Pancreas (tissue), 10 donors: Measurements from ENCODE around the gene RPS21. TPM values are rescaled to one million over a fixed set of nuclear protein-coding genes. Genes with fewer than 3 reads are reported as not detected.

ENCODE experiments used
- ATAC-seq, 4 donors: fragments of 200-7000 bp; cut with Tn5 transposase; one replicate each; pipeline versions ENCODE4 v1.8.0 to v1.9.1; 2020; ENCODE audit warnings: mild to moderate bottlenecking in 4 of 4, moderate library complexity in 4 of 4
- DNase-seq, 6 donors: peaks; one replicate each; pipeline ENCODE4 v3.0.0-alpha.2; 2020
- FAIRE-seq: peaks from 2 replicates; lab custom pipeline; 2012; peaks lifted over from hg19 to GRCh38; lab: Jason Lieb, UNC
- H3K27ac ChIP-seq, 4 donors: fragments of 200-600 bp; sonication (generic); 1 replicate in 3 of 4; 2 replicates in 1 of 4; pipeline versions ENCODE4 v1.5.0 to v1.8.0; 2020
- H3K27me3 ChIP-seq, 4 donors: fragments of 200-600 bp; one replicate each; pipeline ENCODE4 v1.8.0; 2021
- H3K36me3 ChIP-seq, 3 donors: fragments of 200-600 bp; sonication (generic) in 1 of 3; one replicate each; pipeline versions ENCODE4 v1.5.0 to v1.8.0; 2020 to 2021
- H3K4me1 ChIP-seq, 3 donors: fragments of 200-600 bp; one replicate each; pipeline ENCODE4 v1.8.0; 2021
- H3K4me3 ChIP-seq, 4 donors: fragments of 200-600 bp; sonication (generic) in 2 of 4; one replicate each; pipeline versions ENCODE4 v1.5.0 to v1.8.0; 2020 to 2021
- H3K9me3 ChIP-seq, 4 donors: fragments of 200-600 bp; one replicate each; pipeline ENCODE4 v1.8.0; 2021
- CTCF ChIP-seq, 4 donors: fragments of 200-600 bp; sonication (generic) in 3 of 4; IDR thresholded peaks; one replicate each; pipeline versions ENCODE4 v1.5.0 to v1.8.0; 2021; ENCODE audit warnings: antibody characterized with exemption in 4 of 4
- WGBS, 2 donors: extraction: QIAGEN DNeasy Blood & Tissue Kit; methylation state at CpG; one replicate each; pipeline ENCODE4 v1.1.7; 2013; 5-methylcytosine and 5-hydroxymethylcytosine counted together
- intact Hi-C, 3 donors: fragments of 100-400 bp; cut with DNase I; formaldehyde crosslinking; loops; one replicate each; pipeline versions ENCODE4 v1.11.1 to v1.14.2; 2022
- polyA plus RNA-seq, 2 donors: library from polyadenylated mRNA; stranded (reverse); fragments of 200-250 nt; gene quantifications; one replicate each; pipeline ENCODE4 v1.2.3, GENCODE V29; 2013
- total RNA-seq, 6 donors: library from RNA; stranded (reverse); fragmentation: NEBNext Ultra II Directional in 4 of 6; extraction: Animal tissue kit (Norgen Biotek cat#: 25700) in 4 of 6; gene quantifications; one replicate each; pipeline versions ENCODE4 v1.2.1 to v1.2.4, GENCODE V29; 2021 to 2023
- donor health status: healthy with polysubstance abuse.
- donor health status: DM: no; HTN: no; CAD: no; lungs with moderate emphysema.
- donor health status: DM: no; HTN: no; CAD: no.
- donor health status: control.
- donor health status: control.
- donor health status: Bipolar disorder and iron deficiency.
- donor health status: DM: yes; HTN: yes; CAD: no.
- donor health status: DM: no; HTN: no; CAD: no.
- donor health status: DM: no; HTN: no; CAD: no.
- donor health status: DM: yes; HTN: yes; CAD: no.

Gene RPS21
- total and polyA plus RNA-seq, 8 donors, result 662 to 2,141 (median 973) TPM

DNA sequence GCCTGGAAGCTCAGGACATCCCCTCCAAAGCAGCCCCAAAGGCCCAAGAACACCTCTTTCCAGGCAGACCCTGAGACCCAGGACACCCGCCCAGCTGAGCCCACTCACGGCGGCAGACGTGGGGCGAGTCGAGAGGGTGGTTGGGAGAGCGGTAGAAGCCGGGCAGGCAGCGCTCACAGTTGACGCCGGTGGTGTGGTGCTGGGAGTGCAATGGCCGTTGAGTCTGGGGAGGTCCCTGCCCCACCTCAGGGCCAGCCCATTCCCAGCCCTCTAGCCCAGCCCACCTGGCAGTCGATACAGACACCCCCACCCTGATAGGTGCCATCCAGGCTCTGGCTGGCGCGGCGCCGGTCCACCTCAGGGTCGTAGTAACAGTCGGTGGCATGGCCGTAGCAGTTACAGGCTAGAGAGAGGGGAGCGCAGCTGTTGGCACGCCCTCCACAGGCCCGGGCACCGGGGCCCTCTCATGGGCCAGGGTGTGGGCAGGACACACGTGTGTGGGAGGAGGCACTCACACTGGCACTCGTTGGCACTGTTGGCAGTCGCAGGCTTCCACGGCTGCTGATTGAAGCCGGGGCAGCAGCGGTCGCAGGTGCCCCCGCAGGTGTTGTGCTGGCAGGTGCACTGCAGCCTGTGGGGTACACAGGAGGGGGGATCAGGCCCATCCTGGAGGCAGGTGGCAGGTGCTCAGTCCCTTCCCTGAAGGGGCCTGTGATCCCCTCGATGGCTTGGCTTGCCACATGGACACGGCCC, 40.3 kb upstream of the RPS21 start:
- TF ChIP-seq CTCF (IDR thresholded peaks at IDR 0.05), result no peak
- no peak overlapping the region for H3K4me3 ChIP-seq
- H3K27ac ChIP-seq, result no peak overlapping the region
- ATAC-seq, result no peak
- no peaks in the 10 kb centered on the region for H3K4me1 ChIP-seq
- FAIRE-seq, result no peak
- intact Hi-C loops, result no loop called here
- WGBS, 2 donors, result 92 to 95% methylated on average over 34 of the region's 34 CpGs
- H3K36me3 ChIP-seq, result peaks cover 0 to 7% (median 6%) of the 10 kb centered on the region in 3 donors
- H3K27me3 ChIP-seq, result no peaks in the 10 kb centered on the region
- H3K9me3 ChIP-seq, result no peaks in the 10 kb centered on the region
- DNase-seq, result peak in 2 of 6 donors; percentile 29 to 71

DNA sequence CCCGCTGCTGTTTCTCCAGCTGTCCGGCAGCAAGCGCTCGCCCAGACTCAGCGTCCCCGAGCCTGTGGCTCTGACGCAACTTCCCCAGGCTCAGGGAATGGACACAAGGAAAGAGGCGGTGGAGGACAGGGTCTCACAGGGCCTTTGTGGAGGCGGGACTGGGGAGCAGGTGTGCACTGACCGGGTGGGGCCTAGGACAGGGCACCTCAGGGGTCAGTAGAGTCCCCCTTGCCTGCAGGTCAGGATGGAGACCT, 39.8 kb upstream of the RPS21 start:
- no peak for FAIRE-seq
- H3K4me3 ChIP-seq, result no peak overlapping the region
- TF ChIP-seq CTCF (IDR thresholded peaks at IDR 0.05), result no peak
- intact Hi-C loops, result no loop called here
- no peak overlapping the region for H3K27ac ChIP-seq
- no peaks in the 10 kb centered on the region for H3K27me3 ChIP-seq
- H3K4me1 ChIP-seq, result no peaks in the 10 kb centered on the region
- peaks cover 0 to 11% (median 6%) of the 10 kb centered on the region in 3 donors for H3K36me3 ChIP-seq
- DNase-seq, result no peak
- no peaks in the 10 kb centered on the region for H3K9me3 ChIP-seq
- WGBS, 2 donors, result 94 to 95% methylated on average over 10 of the region's 10 CpGs
- ATAC-seq, result no peak

DNA sequence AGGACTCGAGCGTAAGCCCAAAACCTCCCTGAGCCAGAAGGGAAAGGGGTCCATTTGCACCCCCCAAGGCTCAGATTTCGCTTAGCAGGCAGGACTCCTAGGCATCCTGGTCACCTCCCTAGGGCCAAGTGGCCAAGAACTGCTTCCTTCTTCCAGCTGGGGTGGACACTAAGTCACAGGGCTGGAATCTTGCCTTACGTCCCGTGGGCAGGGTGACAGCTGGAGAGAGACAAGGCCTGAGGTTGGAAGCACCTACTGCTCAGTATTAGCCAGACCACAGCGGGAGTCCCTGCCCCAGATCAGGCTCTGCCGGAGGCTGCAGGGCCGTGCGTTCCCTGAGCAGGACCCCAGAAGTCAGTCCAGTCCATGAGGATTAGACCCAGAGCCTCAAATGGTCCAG, 39.5 kb upstream of the RPS21 start:
- intact Hi-C loops, result no loop called here
- no peak for FAIRE-seq
- no peak overlapping the region for H3K4me3 ChIP-seq
- WGBS, 2 donors, result 80 to 92% methylated on average over 9 of the region's 9 CpGs
- H3K27me3 ChIP-seq, result no peaks in the 10 kb centered on the region
- peaks cover 0 to 11% (median 6%) of the 10 kb centered on the region in 3 donors for H3K36me3 ChIP-seq
- TF ChIP-seq CTCF (IDR thresholded peaks at IDR 0.05), result no peak
- H3K27ac ChIP-seq, result no peak overlapping the region
- no peaks in the 10 kb centered on the region for H3K9me3 ChIP-seq
- DNase-seq, result peak in 1 of 6 donors; percentile 35
- H3K4me1 ChIP-seq, result no peaks in the 10 kb centered on the region
- no peak for ATAC-seq

DNA sequence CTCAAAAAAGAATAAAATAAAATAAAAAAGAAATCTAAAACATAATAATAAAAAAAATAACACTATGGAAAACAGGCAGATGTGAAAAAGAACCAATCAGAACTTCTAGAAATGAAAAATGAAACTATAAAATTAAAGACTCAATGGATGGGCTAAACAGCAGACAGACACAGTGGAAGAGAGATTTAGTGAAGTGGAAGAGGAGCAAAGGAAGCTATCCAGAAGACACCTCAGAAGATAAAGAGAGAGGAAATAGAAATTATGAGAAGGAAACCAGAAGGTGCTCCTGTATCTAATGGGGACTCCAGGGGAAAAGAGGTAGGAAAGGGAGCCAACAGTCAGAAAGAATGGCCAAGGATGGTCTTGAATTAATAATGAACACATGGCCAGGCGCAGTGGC, 38.3 kb upstream of the RPS21 start:
- Histone ChIP-seq H3K27ac (no peak overlapping the region), H3K4me1 (no peaks in the 10 kb centered on the region), H3K27me3 (no peaks in the 10 kb centered on the region), H3K9me3 (no peaks in the 10 kb centered on the region), H3K4me3 (no peak overlapping the region), H3K36me3 (peaks cover 0 to 11% (median 6%) of the 10 kb centered on the region in 3 donors)
- FAIRE-seq, result no peak
- intact Hi-C loops, result no loop called here
- no peak for ATAC-seq
- DNase-seq, result no peak
- TF ChIP-seq CTCF (IDR thresholded peaks at IDR 0.05), result no peak
- WGBS, 2 donors, result 61 to 100% methylated on average over 1 of the region's 1 CpG

DNA sequence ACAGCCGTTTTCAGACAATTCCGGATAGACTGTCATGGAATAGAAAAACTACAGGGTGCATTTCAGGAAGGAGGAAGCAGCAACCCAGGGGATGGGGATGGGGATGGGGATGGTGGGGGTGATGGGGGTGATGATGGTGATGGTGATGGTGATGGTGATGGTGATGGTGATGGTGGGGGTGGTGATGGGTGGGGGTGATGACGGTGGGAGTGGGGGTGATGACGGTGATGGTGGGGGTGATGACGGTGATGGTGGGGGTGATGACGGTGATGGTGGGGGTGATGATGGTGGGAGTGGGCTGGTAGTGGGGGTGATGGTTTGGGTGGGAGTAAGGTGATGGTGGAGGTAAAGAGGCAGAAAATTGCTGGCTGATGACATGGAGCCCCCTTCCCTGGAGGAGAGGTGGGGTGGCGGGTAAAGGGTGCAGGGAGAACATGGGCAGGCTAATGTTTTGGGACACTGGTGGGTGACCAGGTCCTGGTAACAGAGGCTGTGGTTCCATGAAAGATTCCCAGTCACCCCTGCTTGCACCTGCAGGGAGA, 37.3 kb upstream of the RPS21 start:
- no peak for TF ChIP-seq CTCF (IDR thresholded peaks at IDR 0.05)
- Histone ChIP-seq H3K9me3 (no peaks in the 10 kb centered on the region), H3K4me3 (no peak overlapping the region), H3K4me1 (no peaks in the 10 kb centered on the region), H3K27ac (no peak overlapping the region), H3K27me3 (no peaks in the 10 kb centered on the region), H3K36me3 (peaks cover 0 to 11% (median 6%) of the 10 kb centered on the region in 3 donors)
- WGBS, 2 donors, result 83 to 90% methylated on average over 7 of the region's 7 CpGs
- no peak for FAIRE-seq
- intact Hi-C loops, result no loop called here
- ATAC-seq, result no peak
- no peak for DNase-seq
